ENCODE data around the gene EML4.

The EML4 gene

DNA sequence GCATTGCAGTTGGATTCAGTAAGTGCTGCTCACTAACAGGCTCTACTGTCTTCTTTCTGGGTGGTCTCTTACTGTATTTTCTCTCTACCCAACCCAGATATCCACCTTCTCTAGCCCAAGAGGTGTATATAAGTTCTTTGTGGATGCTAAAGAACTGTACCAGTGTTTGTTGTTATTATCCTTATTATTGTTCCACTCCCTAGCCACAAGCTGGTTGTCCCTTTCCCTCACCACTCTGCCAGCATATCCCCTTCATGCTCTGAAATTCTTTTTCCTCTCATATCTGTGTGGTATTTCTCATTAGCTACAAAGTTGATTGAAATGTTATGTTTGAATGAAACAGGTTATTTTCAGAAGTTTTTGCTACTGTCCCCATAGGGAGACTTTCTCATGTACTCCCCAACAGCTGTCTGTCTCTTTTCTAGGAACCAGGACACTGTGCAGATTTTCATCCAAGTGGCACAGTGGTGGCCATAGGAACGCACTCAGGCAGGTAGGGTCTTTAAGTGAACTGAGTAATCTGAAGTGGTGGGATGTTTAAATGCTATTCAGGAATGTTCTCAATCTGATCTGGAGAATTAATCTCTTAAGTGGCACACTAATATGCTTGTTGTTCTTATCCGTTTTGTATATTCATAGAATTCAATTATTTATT is 135.0 kb downstream of the EML4 start:
- Histone ChIP-seq H3K27me3 (ENCODE audit: insufficient read depth, poor library complexity, severe bottlenecking) (no peaks in the 10 kb centered on the region), H3K4me3 (replicated peaks; ENCODE audit: insufficient read depth, low read length) (no peak overlapping the region), H3K27ac (replicated peaks) (no peak overlapping the region)
- TF ChIP-seq GABPA (IDR thresholded peaks at IDR 0.05; ENCODE audit: low read depth) (no peak), POLR2AphosphoS5 (IDR thresholded peaks at IDR 0.05; ENCODE audit: low read depth) (no peak), SPI1 (IDR thresholded peaks at IDR 0.05; ENCODE audit: borderline replicate concordance, low read depth) (no peak)
- TF ChIP-seq, protein P1, sequence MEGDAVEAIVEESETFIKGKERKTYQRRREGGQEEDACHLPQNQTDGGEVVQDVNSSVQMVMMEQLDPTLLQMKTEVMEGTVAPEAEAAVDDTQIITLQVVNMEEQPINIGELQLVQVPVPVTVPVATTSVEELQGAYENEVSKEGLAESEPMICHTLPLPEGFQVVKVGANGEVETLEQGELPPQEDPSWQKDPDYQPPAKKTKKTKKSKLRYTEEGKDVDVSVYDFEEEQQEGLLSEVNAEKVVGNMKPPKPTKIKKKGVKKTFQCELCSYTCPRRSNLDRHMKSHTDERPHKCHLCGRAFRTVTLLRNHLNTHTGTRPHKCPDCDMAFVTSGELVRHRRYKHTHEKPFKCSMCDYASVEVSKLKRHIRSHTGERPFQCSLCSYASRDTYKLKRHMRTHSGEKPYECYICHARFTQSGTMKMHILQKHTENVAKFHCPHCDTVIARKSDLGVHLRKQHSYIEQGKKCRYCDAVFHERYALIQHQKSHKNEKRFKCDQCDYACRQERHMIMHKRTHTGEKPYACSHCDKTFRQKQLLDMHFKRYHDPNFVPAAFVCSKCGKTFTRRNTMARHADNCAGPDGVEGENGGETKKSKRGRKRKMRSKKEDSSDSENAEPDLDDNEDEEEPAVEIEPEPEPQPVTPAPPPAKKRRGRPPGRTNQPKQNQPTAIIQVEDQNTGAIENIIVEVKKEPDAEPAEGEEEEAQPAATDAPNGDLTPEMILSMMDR (IDR thresholded peaks at IDR 0.05; ENCODE audit: insufficient read depth, low read length), result no peak
- TF ChIP-seq, protein P2, sequence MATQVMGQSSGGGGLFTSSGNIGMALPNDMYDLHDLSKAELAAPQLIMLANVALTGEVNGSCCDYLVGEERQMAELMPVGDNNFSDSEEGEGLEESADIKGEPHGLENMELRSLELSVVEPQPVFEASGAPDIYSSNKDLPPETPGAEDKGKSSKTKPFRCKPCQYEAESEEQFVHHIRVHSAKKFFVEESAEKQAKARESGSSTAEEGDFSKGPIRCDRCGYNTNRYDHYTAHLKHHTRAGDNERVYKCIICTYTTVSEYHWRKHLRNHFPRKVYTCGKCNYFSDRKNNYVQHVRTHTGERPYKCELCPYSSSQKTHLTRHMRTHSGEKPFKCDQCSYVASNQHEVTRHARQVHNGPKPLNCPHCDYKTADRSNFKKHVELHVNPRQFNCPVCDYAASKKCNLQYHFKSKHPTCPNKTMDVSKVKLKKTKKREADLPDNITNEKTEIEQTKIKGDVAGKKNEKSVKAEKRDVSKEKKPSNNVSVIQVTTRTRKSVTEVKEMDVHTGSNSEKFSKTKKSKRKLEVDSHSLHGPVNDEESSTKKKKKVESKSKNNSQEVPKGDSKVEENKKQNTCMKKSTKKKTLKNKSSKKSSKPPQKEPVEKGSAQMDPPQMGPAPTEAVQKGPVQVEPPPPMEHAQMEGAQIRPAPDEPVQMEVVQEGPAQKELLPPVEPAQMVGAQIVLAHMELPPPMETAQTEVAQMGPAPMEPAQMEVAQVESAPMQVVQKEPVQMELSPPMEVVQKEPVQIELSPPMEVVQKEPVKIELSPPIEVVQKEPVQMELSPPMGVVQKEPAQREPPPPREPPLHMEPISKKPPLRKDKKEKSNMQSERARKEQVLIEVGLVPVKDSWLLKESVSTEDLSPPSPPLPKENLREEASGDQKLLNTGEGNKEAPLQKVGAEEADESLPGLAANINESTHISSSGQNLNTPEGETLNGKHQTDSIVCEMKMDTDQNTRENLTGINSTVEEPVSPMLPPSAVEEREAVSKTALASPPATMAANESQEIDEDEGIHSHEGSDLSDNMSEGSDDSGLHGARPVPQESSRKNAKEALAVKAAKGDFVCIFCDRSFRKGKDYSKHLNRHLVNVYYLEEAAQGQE (IDR thresholded peaks at IDR 0.05; ENCODE audit: insufficient replicate concordance, low read depth), result no peak
- no peak for DNase-seq (ENCODE audit: low read depth in 1 of 2, low spot score in 1 of 2)

DNA sequence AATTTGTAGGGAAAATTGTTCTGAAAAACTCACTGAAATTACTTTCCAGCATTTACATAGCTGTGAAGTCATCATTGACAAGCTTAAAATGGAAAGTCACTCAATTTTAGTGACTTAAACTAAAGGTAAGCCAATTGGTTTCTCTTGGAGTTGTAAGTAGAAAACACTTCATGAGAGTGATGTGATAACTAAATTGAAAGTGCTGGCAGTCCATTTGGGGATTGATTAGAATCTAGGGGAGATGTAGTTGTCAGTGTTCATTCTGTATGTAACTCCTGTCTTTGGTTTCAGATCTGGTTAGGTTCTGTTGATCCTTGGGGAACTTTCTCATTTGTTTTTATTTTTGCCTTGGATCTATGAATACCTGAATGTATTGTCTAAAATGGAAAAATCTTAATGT is 138.0 kb downstream of the EML4 start:
- TF ChIP-seq GABPA (IDR thresholded peaks at IDR 0.05; ENCODE audit: low read depth) (no peak), SPI1 (IDR thresholded peaks at IDR 0.05; ENCODE audit: borderline replicate concordance, low read depth) (no peak), POLR2AphosphoS5 (IDR thresholded peaks at IDR 0.05; ENCODE audit: low read depth) (no peak)
- TF ChIP-seq, protein P2 (IDR thresholded peaks at IDR 0.05; ENCODE audit: insufficient replicate concordance, low read depth), result no peak
- TF ChIP-seq, protein P1 (IDR thresholded peaks at IDR 0.05; ENCODE audit: insufficient read depth, low read length), result no peak
- DNase-seq (ENCODE audit: low read depth in 1 of 2, low spot score in 1 of 2), result no peak
- H3K27me3 ChIP-seq (ENCODE audit: insufficient read depth, poor library complexity, severe bottlenecking), result no peaks in the 10 kb centered on the region
- H3K4me3 ChIP-seq (replicated peaks; ENCODE audit: insufficient read depth, low read length), result no peak overlapping the region
- H3K27ac ChIP-seq (replicated peaks), result no peak overlapping the region

DNA sequence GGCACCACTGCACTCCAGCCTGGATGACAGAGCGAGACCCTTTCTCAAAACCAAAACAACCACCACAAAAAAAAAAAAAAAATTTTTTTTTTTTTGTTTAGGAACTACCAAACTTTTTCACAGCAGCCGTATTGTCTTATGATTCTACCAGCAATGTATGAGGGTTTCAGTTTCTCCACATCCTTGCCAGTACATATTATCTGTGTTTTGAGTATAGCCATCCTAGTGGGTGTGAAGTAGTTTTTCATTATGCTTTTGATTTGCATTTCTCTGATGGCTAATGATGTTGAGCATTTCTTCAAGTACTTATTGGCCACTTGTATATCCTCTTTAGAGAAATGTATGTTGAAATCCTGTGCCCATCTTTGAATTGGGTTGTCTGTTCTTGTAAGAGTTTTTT is 140.2 kb downstream of the EML4 start:
- Histone ChIP-seq H3K27ac (replicated peaks) (no peak overlapping the region), H3K27me3 (ENCODE audit: insufficient read depth, poor library complexity, severe bottlenecking) (no peaks in the 10 kb centered on the region), H3K4me3 (replicated peaks; ENCODE audit: insufficient read depth, low read length) (no peak overlapping the region)
- DNase-seq (ENCODE audit: low read depth in 1 of 2, low spot score in 1 of 2), result no peak
- TF ChIP-seq POLR2AphosphoS5 (IDR thresholded peaks at IDR 0.05; ENCODE audit: low read depth), result no peak
- TF ChIP-seq, protein P2 (IDR thresholded peaks at IDR 0.05; ENCODE audit: insufficient replicate concordance, low read depth), result no peak
- TF ChIP-seq, protein P1 (IDR thresholded peaks at IDR 0.05; ENCODE audit: insufficient read depth, low read length), result no peak
- TF ChIP-seq SPI1 (IDR thresholded peaks at IDR 0.05; ENCODE audit: borderline replicate concordance, low read depth), result no peak
- TF ChIP-seq GABPA (IDR thresholded peaks at IDR 0.05; ENCODE audit: low read depth), result no peak
